GM12801 (cell line): ENCODE measurements around the gene PRICKLE3.

Experiments used
- TF ChIP-seq, protein P1 (sequence below): IDR thresholded peaks from one replicate; pipeline ENCODE4 v1.5.1; 2011; ENCODE audit warnings: control low read depth; ENCODE audit not compliant: insufficient read length; ENCODE audit errors: extremely low read depth

PRICKLE3 gene

DNA sequence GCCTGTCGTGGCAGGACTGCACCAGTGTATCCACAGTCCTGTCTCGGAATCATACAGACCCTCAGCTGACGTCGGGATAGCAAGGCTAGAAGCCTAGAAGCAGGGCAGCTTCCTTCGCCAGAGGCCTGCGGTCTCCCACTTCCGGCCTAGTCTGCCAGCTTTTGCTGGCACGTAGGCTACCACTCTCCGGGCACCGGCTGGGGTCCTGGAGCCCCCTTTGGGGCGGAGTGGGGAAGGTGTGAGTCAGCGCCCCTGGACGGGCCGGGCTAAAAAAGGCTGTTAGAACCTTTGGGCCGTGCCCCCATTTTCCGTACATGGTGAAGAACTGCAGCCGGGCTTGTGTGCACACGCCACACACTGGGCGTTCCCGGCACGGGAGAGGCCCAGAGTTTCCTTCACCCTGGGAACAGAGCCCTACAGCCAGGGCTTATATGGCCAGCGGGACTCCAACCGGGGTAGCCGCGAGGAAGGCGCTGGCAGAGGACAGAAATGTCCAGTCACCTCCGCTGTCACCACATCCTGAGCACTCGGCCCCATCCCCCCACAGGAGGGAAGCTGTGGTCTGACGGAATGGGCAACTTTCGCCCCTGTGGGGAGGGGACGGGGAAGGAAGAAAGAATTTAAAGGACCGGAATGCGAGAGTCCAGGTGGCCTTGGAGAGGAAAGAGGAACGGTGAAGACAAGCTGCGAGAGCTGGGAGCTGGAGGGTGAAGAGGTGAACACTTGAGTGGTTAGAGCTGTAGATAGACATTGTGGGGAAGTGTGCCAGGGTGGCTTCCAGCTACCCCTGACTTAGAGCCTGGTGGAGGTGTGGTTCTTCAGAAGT lies 19.0 kb downstream of the PRICKLE3 start:
- TF ChIP-seq, protein P1, sequence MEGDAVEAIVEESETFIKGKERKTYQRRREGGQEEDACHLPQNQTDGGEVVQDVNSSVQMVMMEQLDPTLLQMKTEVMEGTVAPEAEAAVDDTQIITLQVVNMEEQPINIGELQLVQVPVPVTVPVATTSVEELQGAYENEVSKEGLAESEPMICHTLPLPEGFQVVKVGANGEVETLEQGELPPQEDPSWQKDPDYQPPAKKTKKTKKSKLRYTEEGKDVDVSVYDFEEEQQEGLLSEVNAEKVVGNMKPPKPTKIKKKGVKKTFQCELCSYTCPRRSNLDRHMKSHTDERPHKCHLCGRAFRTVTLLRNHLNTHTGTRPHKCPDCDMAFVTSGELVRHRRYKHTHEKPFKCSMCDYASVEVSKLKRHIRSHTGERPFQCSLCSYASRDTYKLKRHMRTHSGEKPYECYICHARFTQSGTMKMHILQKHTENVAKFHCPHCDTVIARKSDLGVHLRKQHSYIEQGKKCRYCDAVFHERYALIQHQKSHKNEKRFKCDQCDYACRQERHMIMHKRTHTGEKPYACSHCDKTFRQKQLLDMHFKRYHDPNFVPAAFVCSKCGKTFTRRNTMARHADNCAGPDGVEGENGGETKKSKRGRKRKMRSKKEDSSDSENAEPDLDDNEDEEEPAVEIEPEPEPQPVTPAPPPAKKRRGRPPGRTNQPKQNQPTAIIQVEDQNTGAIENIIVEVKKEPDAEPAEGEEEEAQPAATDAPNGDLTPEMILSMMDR = no peak

GRCh38 chrX:49165901-49166881 lies 20.0 kb downstream of the PRICKLE3 start:
- TF ChIP-seq, protein P1 = no peak

DNA sequence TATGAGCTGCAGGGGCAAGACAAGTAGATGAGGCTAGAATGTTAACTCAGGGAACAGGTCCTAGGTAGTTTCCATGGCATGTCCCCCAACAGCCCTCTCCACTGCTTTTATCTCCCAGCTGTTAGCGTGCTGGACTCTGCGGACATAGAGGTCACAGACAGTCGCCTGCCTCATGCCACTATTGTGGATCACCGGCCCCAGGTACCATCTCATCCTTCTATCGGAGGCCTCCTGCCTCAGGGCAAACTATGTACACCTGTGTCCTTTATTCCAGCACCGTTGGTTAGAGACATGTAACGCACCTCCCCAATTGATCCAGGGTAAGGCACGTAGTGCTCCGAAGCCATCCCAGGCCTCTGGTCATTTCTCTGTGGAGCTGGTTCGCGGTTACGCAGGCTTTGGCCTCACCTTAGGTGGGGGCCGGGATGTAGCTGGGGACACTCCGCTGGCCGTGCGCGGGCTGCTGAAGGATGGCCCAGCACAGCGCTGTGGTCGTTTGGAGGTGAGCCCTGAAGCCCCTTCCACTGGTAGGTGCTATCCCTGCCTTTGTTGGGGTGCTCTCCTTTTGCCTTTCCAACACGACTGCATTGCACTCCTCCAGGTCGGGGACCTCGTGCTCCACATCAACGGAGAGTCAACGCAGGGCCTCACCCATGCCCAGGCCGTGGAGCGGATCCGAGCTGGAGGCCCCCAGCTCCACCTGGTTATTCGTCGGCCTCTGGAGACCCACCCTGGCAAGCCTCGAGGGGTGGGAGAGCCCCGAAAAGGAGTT lies 21.4 kb downstream of the PRICKLE3 start:
- TF ChIP-seq, protein P1 = no peak

DNA sequence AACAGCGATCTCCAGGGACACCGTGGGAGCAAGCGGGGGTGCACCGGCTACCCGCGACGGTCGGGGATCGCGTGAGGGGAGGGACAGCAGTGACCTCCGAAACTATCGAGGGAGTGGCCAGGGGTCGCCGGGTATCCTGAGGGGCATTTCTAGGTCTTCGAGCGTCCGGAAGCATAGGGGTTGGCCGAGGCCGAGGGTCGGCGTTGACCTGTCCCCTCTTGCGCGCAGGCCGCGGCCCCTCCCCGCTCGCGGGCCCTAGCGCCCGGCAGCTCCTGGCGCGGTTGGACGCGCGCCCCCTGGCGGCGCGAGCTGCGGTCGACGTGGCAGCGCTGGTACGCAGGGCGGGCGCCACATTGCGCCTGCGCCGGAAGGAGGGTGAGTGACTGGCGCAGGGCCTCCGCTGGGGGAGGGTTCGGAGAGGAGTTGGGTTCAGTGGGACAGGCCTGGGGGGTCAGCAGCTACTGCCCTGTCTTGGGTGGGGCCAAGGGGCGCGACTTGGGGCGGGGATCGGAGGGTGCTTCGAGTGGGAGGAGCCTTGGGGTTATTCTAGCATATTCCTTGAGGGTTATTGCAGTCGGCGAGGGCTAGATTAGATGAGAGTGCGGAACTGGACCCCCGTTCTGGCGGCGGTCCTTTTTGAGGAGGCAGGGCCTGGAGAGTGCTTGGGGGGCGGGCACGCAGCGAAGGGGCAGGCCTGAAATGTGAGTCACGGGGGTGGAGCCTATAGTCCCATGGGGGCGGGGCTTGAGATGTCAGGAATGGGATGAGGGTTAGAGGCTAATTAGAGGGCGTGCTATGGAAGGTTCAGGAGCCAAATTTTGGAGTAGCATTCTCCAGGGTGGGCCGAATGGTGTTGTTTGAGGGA lies 22.4 kb downstream of the PRICKLE3 start:
- TF ChIP-seq, protein P1 = no peak

- TF ChIP-seq, protein P1 = no peak
Measured at GRCh38 chrX:49162620-49163019, 23.6 kb downstream of the PRICKLE3 start, which contains the start of gene MAGIX. Gene MAGIX (plus strand): TSS chrX:49162758. CDS start chrX:49162890, 132 bp downstream.

DNA sequence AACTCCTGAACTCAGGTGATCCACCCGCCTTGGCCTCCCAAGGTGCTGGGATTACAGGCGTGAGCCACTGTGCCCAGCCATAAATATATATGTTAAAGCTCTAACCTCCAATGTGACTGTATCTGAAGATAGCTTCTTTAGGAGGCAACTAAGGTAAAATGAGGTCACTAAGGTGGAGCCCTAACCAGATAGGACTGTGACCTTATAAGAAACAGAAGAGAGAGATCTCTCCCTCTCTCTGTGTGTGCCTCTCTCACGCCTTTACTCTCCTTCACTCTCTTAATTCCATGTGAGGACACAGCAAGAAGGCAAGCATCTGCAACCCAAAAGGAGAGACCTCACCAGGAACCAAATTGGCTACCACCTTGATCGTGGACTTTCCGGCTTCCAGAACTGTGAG lies 24.5 kb downstream of the PRICKLE3 start:
- TF ChIP-seq, protein P1 = no peak
